ENCODE results near the gene MYO5B.

MYO5B gene

GRCh38 chr18:50194631-50195532 lies at the start of gene MYO5B:
Gene MYO5B, minus strand, starts transcription at chr18:50195147. Its CDS starts 354 bp downstream, at chr18:50194793.
- no peak for TF ChIP-seq GATA2 (IDR thresholded peaks at IDR 0.05; ENCODE audit: low read depth, low read length)
- no peak for TF ChIP-seq GATA3 (IDR thresholded peaks at IDR 0.05; ENCODE audit: low read depth, low read length)

- TF ChIP-seq GATA2 (IDR thresholded peaks at IDR 0.05; ENCODE audit: low read depth, low read length) (no peak), GATA3 (IDR thresholded peaks at IDR 0.05; ENCODE audit: low read depth, low read length) (no peak)
Observed at GRCh38 chr18:50240080-50240563, 45.2 kb upstream of the MYO5B start.

- TF ChIP-seq GATA3 (IDR thresholded peaks at IDR 0.05; ENCODE audit: low read depth, low read length) = no peak
- no peak for TF ChIP-seq GATA2 (IDR thresholded peaks at IDR 0.05; ENCODE audit: low read depth, low read length)
Observed at GRCh38 chr18:50232419-50232818, 37.5 kb upstream of the MYO5B start.

GRCh38 chr18:50231621-50232020 lies 36.7 kb upstream of the MYO5B start:
- TF ChIP-seq GATA2 (IDR thresholded peaks at IDR 0.05; ENCODE audit: low read depth, low read length) (no peak), GATA3 (IDR thresholded peaks at IDR 0.05; ENCODE audit: low read depth, low read length) (no peak)

GRCh38 chr18:50218432-50219197 lies 23.7 kb upstream of the MYO5B start:
- TF ChIP-seq GATA2 (IDR thresholded peaks at IDR 0.05; ENCODE audit: low read depth, low read length) (no peak), GATA3 (IDR thresholded peaks at IDR 0.05; ENCODE audit: low read depth, low read length) (no peak)

GRCh38 chr18:50209311-50209710 lies 14.4 kb upstream of the MYO5B start:
- TF ChIP-seq GATA2 (IDR thresholded peaks at IDR 0.05; ENCODE audit: low read depth, low read length) = no peak
- no peak for TF ChIP-seq GATA3 (IDR thresholded peaks at IDR 0.05; ENCODE audit: low read depth, low read length)

GRCh38 chr18:50207722-50208121 lies 12.8 kb upstream of the MYO5B start:
- no peak for TF ChIP-seq GATA3 (IDR thresholded peaks at IDR 0.05; ENCODE audit: low read depth, low read length)
- no peak for TF ChIP-seq GATA2 (IDR thresholded peaks at IDR 0.05; ENCODE audit: low read depth, low read length)

GRCh38 chr18:50203801-50204604 lies 9.1 kb upstream of the MYO5B start:
- TF ChIP-seq GATA2 (IDR thresholded peaks at IDR 0.05; ENCODE audit: low read depth, low read length) = no peak
- no peak for TF ChIP-seq GATA3 (IDR thresholded peaks at IDR 0.05; ENCODE audit: low read depth, low read length)

GRCh38 chr18:50201476-50202018 lies 6.6 kb upstream of the MYO5B start:
- no peak for TF ChIP-seq GATA3 (IDR thresholded peaks at IDR 0.05; ENCODE audit: low read depth, low read length)

GRCh38 chr18:50199921-50200320 lies 5.0 kb upstream of the MYO5B start:
- TF ChIP-seq GATA3 (IDR thresholded peaks at IDR 0.05; ENCODE audit: low read depth, low read length) = no peak
- TF ChIP-seq GATA2 (IDR thresholded peaks at IDR 0.05; ENCODE audit: low read depth, low read length) = no peak

GRCh38 chr18:50199346-50199855 lies 4.5 kb upstream of the MYO5B start:
- TF ChIP-seq GATA2 (IDR thresholded peaks at IDR 0.05; ENCODE audit: low read depth, low read length) (no peak), GATA3 (IDR thresholded peaks at IDR 0.05; ENCODE audit: low read depth, low read length) (no peak)

- TF ChIP-seq GATA2 (IDR thresholded peaks at IDR 0.05; ENCODE audit: low read depth, low read length) (no peak), GATA3 (IDR thresholded peaks at IDR 0.05; ENCODE audit: low read depth, low read length) (no peak)
Observed at GRCh38 chr18:50196261-50196660, 1.3 kb upstream of the MYO5B start.

GRCh38 chr18:50195689-50196088 lies 742 bp upstream of the MYO5B start:
- TF ChIP-seq GATA2 (IDR thresholded peaks at IDR 0.05; ENCODE audit: low read depth, low read length) = no peak
- no peak for TF ChIP-seq GATA3 (IDR thresholded peaks at IDR 0.05; ENCODE audit: low read depth, low read length)

Measured in SH-SY5Y (cell line).